Vagina (tissue), 2 donors: ENCODE measurements around the gene HDAC10. TPM values are rescaled to one million over a fixed set of nuclear protein-coding genes. Genes with fewer than 3 reads are reported as not detected.

Experiments used
- DNase-seq, 2 donors: peaks; one replicate each; pipeline ENCODE4 v3.0.0-alpha.2; 2017; ENCODE audit errors: extremely low spot score in 2 of 2
- H3K27ac ChIP-seq: fragments of 200-600 bp; sonication (generic); one replicate; pipeline ENCODE4 v1.5.1; 2019
- H3K27me3 ChIP-seq: fragments of 200-600 bp; sonication (generic); one replicate; pipeline ENCODE4 v1.5.1; 2019
- H3K36me3 ChIP-seq, 2 donors: fragments of 200-600 bp; sonication (generic); one replicate each; pipeline ENCODE4 v1.5.1; 2017 to 2019
- H3K4me1 ChIP-seq: fragments of 200-600 bp; sonication (generic); one replicate; pipeline ENCODE4 v1.5.1; 2019
- H3K4me3 ChIP-seq, 2 donors: fragments of 200-600 bp; sonication (generic); 1 replicate in 1 of 2; 2 replicates in 1 of 2; pipeline ENCODE4 v1.5.1; 2016 to 2019
- H3K9me3 ChIP-seq: fragments of 200-600 bp; sonication (generic); one replicate; pipeline ENCODE4 v1.5.1; 2019
- POLR2A ChIP-seq, 2 donors: fragments of 450-650 bp; IDR thresholded peaks; one replicate each; pipeline ENCODE4 v1.6.1; 2017; ENCODE audit warnings: antibody characterized with exemption in 2 of 2, mild to moderate bottlenecking in 2 of 2, moderate library complexity in 2 of 2
- POLR2AphosphoS5 ChIP-seq, 2 donors: sonication (generic); formaldehyde crosslinking; IDR thresholded peaks; one replicate each; pipeline ENCODE4 v1.9.0; 2017; ENCODE audit warnings: antibody characterized with exemption in 2 of 2, mild to moderate bottlenecking in 2 of 2, low read depth in 1 of 2; ENCODE audit not compliant: insufficient read depth in 1 of 2
- intact Hi-C: fragments of 100-400 bp; cut with DNase I; formaldehyde crosslinking; loops from one replicate; pipeline ENCODE4 v1.15.1; 2023
- total RNA-seq: library from RNA; depleted of rRNA; stranded (reverse); fragments of >200 nt; gene quantifications from one replicate; pipeline ENCODE4 v1.2.3, GENCODE V29; 2016
- TF ChIP-seq, protein P1 (sequence below), 3 experiments: fragments of 450-650 bp in 2 of 3; fragments of 200-600 bp in 1 of 3; sonication (generic) in 1 of 3; IDR thresholded peaks; one replicate each; pipeline ENCODE4 v1.5.1; 2017 to 2019; ENCODE audit warnings: antibody characterized with exemption in 3 of 3, mild to moderate bottlenecking in 2 of 3, moderate library complexity in 2 of 3

HDAC10 gene
- total RNA-seq, 1 donor from 2014 or later: 29.2 TPM

DNA sequence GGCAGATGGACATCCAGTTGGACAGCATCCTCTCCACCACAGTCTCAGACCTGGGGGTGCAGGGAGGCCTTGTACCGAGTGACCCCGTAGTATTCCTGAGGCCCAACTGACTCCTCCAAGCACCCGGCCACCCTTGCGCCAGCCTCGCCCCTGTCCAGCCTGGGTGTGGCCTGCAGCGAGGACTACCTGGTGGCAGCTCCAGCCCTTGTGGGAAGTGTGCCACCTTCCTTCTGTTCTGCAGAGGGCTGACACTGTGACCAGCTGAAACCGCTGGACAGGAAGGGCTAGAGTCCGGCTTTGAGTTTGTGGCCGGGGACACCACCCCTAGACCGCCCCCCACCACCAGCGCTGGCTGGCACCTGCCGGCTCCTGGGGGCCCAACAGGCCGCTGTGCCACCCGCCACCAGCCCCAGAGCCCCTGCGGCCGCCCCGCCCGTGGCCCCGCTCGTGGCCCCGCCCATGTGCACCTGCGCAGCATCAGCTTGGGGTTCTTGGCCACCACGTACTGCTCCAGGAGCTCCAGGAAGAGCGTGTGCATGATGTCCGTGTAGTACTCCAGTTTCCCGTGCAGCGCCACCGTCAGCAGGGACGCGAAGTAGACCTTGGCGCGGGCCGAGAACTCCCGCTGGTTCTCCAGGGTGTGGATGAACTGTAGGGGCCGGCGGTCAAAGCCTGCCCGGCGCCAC lies 29.1 kb upstream of the HDAC10 start:
- Histone ChIP-seq H3K4me1 (peaks cover 12% of the 10 kb centered on the region), H3K9me3 (no peaks in the 10 kb centered on the region), H3K36me3 (peaks cover 0 to 88% of the 10 kb centered on the region in 2 donors), H3K27ac (no peak overlapping the region), H3K4me3 (no peak overlapping the region), H3K27me3 (no peaks in the 10 kb centered on the region)
- TF ChIP-seq, protein P1, sequence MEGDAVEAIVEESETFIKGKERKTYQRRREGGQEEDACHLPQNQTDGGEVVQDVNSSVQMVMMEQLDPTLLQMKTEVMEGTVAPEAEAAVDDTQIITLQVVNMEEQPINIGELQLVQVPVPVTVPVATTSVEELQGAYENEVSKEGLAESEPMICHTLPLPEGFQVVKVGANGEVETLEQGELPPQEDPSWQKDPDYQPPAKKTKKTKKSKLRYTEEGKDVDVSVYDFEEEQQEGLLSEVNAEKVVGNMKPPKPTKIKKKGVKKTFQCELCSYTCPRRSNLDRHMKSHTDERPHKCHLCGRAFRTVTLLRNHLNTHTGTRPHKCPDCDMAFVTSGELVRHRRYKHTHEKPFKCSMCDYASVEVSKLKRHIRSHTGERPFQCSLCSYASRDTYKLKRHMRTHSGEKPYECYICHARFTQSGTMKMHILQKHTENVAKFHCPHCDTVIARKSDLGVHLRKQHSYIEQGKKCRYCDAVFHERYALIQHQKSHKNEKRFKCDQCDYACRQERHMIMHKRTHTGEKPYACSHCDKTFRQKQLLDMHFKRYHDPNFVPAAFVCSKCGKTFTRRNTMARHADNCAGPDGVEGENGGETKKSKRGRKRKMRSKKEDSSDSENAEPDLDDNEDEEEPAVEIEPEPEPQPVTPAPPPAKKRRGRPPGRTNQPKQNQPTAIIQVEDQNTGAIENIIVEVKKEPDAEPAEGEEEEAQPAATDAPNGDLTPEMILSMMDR (IDR thresholded peaks at IDR 0.05): no peak
- TF ChIP-seq POLR2A (IDR thresholded peaks at IDR 0.05) (no peak), POLR2AphosphoS5 (IDR thresholded peaks at IDR 0.05; ENCODE audit: insufficient read depth in 1 of 2, low read depth in 1 of 2) (no peak)
- intact Hi-C loops: loop anchor here (5.0 kb wide), 1 partner anchor 62 kb away; the partner anchor contains the start of gene PPP6R2
- DNase-seq: no peak

- Histone ChIP-seq H3K4me1 (peaks cover 16% of the 10 kb centered on the region), H3K9me3 (no peaks in the 10 kb centered on the region), H3K27ac (no peak overlapping the region), H3K27me3 (no peaks in the 10 kb centered on the region), H3K36me3 (peaks cover 3 to 87% of the 10 kb centered on the region in 2 donors), H3K4me3 (no peak overlapping the region)
- intact Hi-C loops: no loop called here
- TF ChIP-seq POLR2A (IDR thresholded peaks at IDR 0.05) (no peak), POLR2AphosphoS5 (IDR thresholded peaks at IDR 0.05; ENCODE audit: insufficient read depth in 1 of 2, low read depth in 1 of 2) (no peak)
- TF ChIP-seq, protein P1 (IDR thresholded peaks at IDR 0.05): no peak
- DNase-seq: no peak
Observed at GRCh38 chr22:50278956-50279619, 28.0 kb upstream of the HDAC10 start.

DNA sequence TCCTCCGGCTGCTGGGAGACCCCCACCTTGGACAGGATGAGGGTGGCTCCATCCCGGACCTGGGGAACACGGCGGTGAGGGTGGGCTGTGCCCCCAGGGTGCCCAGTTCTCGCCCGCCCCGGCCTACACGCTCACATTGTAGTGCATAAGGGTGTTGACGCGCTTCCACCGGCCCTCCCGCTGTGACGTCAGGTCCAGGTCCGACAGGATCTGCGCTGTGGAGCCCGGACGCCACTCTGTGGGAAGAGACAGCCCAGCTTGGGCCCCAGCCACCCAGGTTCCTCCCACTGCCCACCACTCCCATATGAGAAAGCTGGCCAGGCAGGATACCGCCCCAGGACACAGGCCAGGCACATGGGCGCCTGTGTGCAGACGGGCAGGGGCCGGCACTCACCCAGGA lies 27.4 kb upstream of the HDAC10 start:
- H3K27me3 ChIP-seq: no peaks in the 10 kb centered on the region
- peaks cover 3 to 81% of the 10 kb centered on the region in 2 donors for H3K36me3 ChIP-seq
- H3K27ac ChIP-seq: no peak overlapping the region
- no peak overlapping the region for H3K4me3 ChIP-seq
- DNase-seq: no peak
- H3K9me3 ChIP-seq: no peaks in the 10 kb centered on the region
- intact Hi-C loops: no loop called here
- TF ChIP-seq POLR2A (IDR thresholded peaks at IDR 0.05): no peak
- TF ChIP-seq, protein P1 (IDR thresholded peaks at IDR 0.05): no peak
- TF ChIP-seq POLR2AphosphoS5 (IDR thresholded peaks at IDR 0.05; ENCODE audit: insufficient read depth in 1 of 2, low read depth in 1 of 2): no peak
- peaks cover 18% of the 10 kb centered on the region for H3K4me1 ChIP-seq

DNA sequence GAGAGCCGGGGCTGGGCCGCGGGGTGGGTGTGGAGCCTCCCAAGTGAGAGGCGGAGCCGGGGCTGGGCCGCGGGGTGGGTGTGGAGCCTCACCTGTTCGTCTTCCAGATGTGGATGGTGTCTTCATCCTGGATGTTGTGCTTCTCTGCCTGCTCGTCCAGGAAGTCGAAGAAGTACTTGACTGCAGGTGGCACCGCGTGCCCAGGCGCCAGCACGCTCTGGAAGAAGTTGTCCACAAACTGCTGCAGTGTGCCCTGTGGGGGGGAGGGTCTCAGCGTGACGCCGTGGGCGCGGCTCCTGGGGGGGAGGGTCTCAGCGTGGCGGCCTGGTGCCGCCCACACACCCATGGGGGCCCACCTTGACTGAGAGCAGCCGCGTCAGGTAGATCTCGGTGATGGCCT lies 26.7 kb upstream of the HDAC10 start:
- Histone ChIP-seq H3K4me1 (peaks cover 15% of the 10 kb centered on the region), H3K36me3 (peaks cover 3 to 74% of the 10 kb centered on the region in 2 donors)
- intact Hi-C loops: no loop called here

More for the DNA sequence above, 26.7 kb upstream of the HDAC10 start:
- Histone ChIP-seq H3K27me3 (no peaks in the 10 kb centered on the region), H3K9me3 (no peaks in the 10 kb centered on the region), H3K4me3 (no peak overlapping the region), H3K27ac (no peak overlapping the region)
- TF ChIP-seq POLR2A (IDR thresholded peaks at IDR 0.05) (no peak), POLR2AphosphoS5 (IDR thresholded peaks at IDR 0.05; ENCODE audit: insufficient read depth in 1 of 2, low read depth in 1 of 2) (no peak)
- TF ChIP-seq, protein P1 (IDR thresholded peaks at IDR 0.05): no peak
- no peak for DNase-seq
